Loucy (cell line): ENCODE results near the gene WASHC3.

Experiments used
- H2AFZ ChIP-seq: fragments of 200-600 bp; sonication (generic); 2 replicates; pipeline ENCODE4 v1.6.0; 2016; ENCODE audit warnings: antibody characterized with exemption, mild to moderate bottlenecking, low read length, moderate library complexity
- H3F3A ChIP-seq: fragments of 200-600 bp; 2 replicates; pipeline ENCODE4 v1.6.0; 2016; ENCODE audit warnings: antibody characterized with exemption, low read depth, mild to moderate bottlenecking
- H3K27me3 ChIP-seq: fragments of 200-600 bp; sonication (generic); 2 replicates; pipeline ENCODE4 v1.6.1; 2014; ENCODE audit warnings: low read length, mild to moderate bottlenecking; ENCODE audit not compliant: insufficient read depth, poor library complexity, severe bottlenecking
- H3K36me3 ChIP-seq: fragments of 200-600 bp; sonication (generic); 2 replicates; pipeline ENCODE4 v1.6.1; 2016; ENCODE audit warnings: low read length; ENCODE audit not compliant: insufficient read depth
- H3K4me1 ChIP-seq: fragments of 200-600 bp; sonication (generic); 2 replicates; pipeline ENCODE4 v1.5.1; 2014; ENCODE audit warnings: low read length, mild to moderate bottlenecking; ENCODE audit not compliant: insufficient read depth, poor library complexity, severe bottlenecking
- H3K4me2 ChIP-seq: fragments of 200-600 bp; sonication (generic); 2 replicates; pipeline ENCODE4 v1.6.0; 2014; ENCODE audit warnings: antibody characterized with exemption, low read length, low read depth, mild to moderate bottlenecking; ENCODE audit not compliant: poor library complexity, severe bottlenecking
- H3K4me3 ChIP-seq: fragments of 200-600 bp; sonication (generic); 2 replicates; pipeline ENCODE4 v1.5.1; 2014; ENCODE audit warnings: low read length, mild to moderate bottlenecking, mixed read lengths; ENCODE audit not compliant: poor library complexity, severe bottlenecking
- H3K79me2 ChIP-seq: fragments of 200-600 bp; sonication (generic); 2 replicates; pipeline ENCODE4 v1.6.1; 2014; ENCODE audit warnings: low read length; ENCODE audit not compliant: insufficient read depth
- H3K9ac ChIP-seq: fragments of 200-600 bp; sonication (generic); 2 replicates; pipeline ENCODE4 v1.6.0; 2014; ENCODE audit warnings: mild to moderate bottlenecking, low read depth, low read length, moderate library complexity; ENCODE audit not compliant: poor library complexity, severe bottlenecking
- H3K9me2 ChIP-seq: fragments of 200-600 bp; sonication (generic); replicated peaks from 2 replicates; pipeline ENCODE4 v1.6.1; 2016; ENCODE audit warnings: low read depth, low read length, mixed read lengths
- H3K9me3 ChIP-seq: fragments of 200-600 bp; sonication (generic); 2 replicates; pipeline ENCODE4 v1.6.1; 2014; ENCODE audit warnings: mild to moderate bottlenecking, antibody characterized with exemption, low read length, low read depth; ENCODE audit not compliant: insufficient read depth
- H4K20me1 ChIP-seq: fragments of 200-600 bp; sonication (generic); 2 replicates; pipeline ENCODE4 v1.6.0; 2014; ENCODE audit warnings: antibody characterized with exemption, low read length, mild to moderate bottlenecking; ENCODE audit not compliant: insufficient read depth, poor library complexity, severe bottlenecking
- CTCF ChIP-seq: fragments of 200-600 bp; sonication (generic); conservative IDR thresholded peaks from 2 replicates; pipeline ENCODE4 v1.5.1; 2014; ENCODE audit warnings: mild to moderate bottlenecking, antibody characterized with exemption, low read length
- EZH2phosphoT487 ChIP-seq: fragments of 200-600 bp; IDR thresholded peaks from 2 replicates; pipeline ENCODE4 v1.6.1; 2018; ENCODE audit warnings: antibody characterized with exemption, mild to moderate bottlenecking, moderate library complexity, borderline replicate concordance

WASHC3 gene

GRCh38 chr12:102043928-102044327 is 17.9 kb downstream of the WASHC3 start:
- TF ChIP-seq EZH2phosphoT487 (no peak), CTCF (no peak)
- no peak overlapping the region for H3K4me2 ChIP-seq
- H3K4me3 ChIP-seq = no peak overlapping the region
- H3K79me2 ChIP-seq = no peaks in the 10 kb centered on the region
- H2AFZ ChIP-seq = no peak overlapping the region
- H4K20me1 ChIP-seq = no peaks in the 10 kb centered on the region
- no peak overlapping the region for H3K9ac ChIP-seq
- H3K27me3 ChIP-seq = no peaks in the 10 kb centered on the region
- no peaks in the 10 kb centered on the region for H3F3A ChIP-seq
- no peaks in the 10 kb centered on the region for H3K9me3 ChIP-seq
- H3K36me3 ChIP-seq = no peaks in the 10 kb centered on the region
- no peaks in the 10 kb centered on the region for H3K9me2 ChIP-seq
- no peaks in the 10 kb centered on the region for H3K4me1 ChIP-seq

GRCh38 chr12:102033991-102034745 is 27.6 kb downstream of the WASHC3 start:
- no peaks in the 10 kb centered on the region for H3K79me2 ChIP-seq
- TF ChIP-seq EZH2phosphoT487 = no peak

GRCh38 chr12:102031852-102032251 is 29.9 kb downstream of the WASHC3 start:
- H3K36me3 ChIP-seq = no peaks in the 10 kb centered on the region
- H2AFZ ChIP-seq = no peak overlapping the region
- H3K4me1 ChIP-seq = no peaks in the 10 kb centered on the region
- TF ChIP-seq CTCF = no peak
- TF ChIP-seq EZH2phosphoT487 = no peak
- H4K20me1 ChIP-seq = no peaks in the 10 kb centered on the region
- H3K4me3 ChIP-seq = no peak overlapping the region
- no peaks in the 10 kb centered on the region for H3K79me2 ChIP-seq
- H3F3A ChIP-seq = no peaks in the 10 kb centered on the region
- H3K27me3 ChIP-seq = no peaks in the 10 kb centered on the region
- no peak overlapping the region for H3K4me2 ChIP-seq
- H3K9me3 ChIP-seq = no peaks in the 10 kb centered on the region
- H3K9ac ChIP-seq = no peak overlapping the region
- no peaks in the 10 kb centered on the region for H3K9me2 ChIP-seq

More at GRCh38 chr12:102033991-102034745, 27.6 kb downstream of the WASHC3 start:
- no peak overlapping the region for H3K9ac ChIP-seq
- no peaks in the 10 kb centered on the region for H4K20me1 ChIP-seq
- H3K4me2 ChIP-seq = no peak overlapping the region
- no peaks in the 10 kb centered on the region for H3K27me3 ChIP-seq
- no peaks in the 10 kb centered on the region for H3K4me1 ChIP-seq
- no peaks in the 10 kb centered on the region for H3K9me2 ChIP-seq
- H3K36me3 ChIP-seq = no peaks in the 10 kb centered on the region
- H3K9me3 ChIP-seq = no peaks in the 10 kb centered on the region
- H2AFZ ChIP-seq = no peak overlapping the region
- H3K4me3 ChIP-seq = no peak overlapping the region
- no peaks in the 10 kb centered on the region for H3F3A ChIP-seq

GRCh38 chr12:102029141-102029540 is 32.6 kb downstream of the WASHC3 start:
- H2AFZ ChIP-seq = no peak overlapping the region
- H3K9me2 ChIP-seq = no peaks in the 10 kb centered on the region
- no peak overlapping the region for H3K9ac ChIP-seq
- H3F3A ChIP-seq = no peaks in the 10 kb centered on the region
- no peaks in the 10 kb centered on the region for H3K79me2 ChIP-seq
- H3K9me3 ChIP-seq = no peaks in the 10 kb centered on the region
- H3K27me3 ChIP-seq = no peaks in the 10 kb centered on the region
- H4K20me1 ChIP-seq = no peaks in the 10 kb centered on the region
- no peak overlapping the region for H3K4me2 ChIP-seq
- H3K36me3 ChIP-seq = no peaks in the 10 kb centered on the region; the same call in 1 of the 2 replicates
- no peak overlapping the region for H3K4me3 ChIP-seq
- TF ChIP-seq CTCF (no peak), EZH2phosphoT487 (no peak)
- H3K4me1 ChIP-seq = no peaks in the 10 kb centered on the region
